ENCODE data around the gene RNF212B.
"Not testable (repeated sequence)": the region's sequence is repeated elsewhere in the genome, so short reads cannot be mapped to it uniquely, and the experiment has no call there.

- TF ChIP-seq, protein P1, sequence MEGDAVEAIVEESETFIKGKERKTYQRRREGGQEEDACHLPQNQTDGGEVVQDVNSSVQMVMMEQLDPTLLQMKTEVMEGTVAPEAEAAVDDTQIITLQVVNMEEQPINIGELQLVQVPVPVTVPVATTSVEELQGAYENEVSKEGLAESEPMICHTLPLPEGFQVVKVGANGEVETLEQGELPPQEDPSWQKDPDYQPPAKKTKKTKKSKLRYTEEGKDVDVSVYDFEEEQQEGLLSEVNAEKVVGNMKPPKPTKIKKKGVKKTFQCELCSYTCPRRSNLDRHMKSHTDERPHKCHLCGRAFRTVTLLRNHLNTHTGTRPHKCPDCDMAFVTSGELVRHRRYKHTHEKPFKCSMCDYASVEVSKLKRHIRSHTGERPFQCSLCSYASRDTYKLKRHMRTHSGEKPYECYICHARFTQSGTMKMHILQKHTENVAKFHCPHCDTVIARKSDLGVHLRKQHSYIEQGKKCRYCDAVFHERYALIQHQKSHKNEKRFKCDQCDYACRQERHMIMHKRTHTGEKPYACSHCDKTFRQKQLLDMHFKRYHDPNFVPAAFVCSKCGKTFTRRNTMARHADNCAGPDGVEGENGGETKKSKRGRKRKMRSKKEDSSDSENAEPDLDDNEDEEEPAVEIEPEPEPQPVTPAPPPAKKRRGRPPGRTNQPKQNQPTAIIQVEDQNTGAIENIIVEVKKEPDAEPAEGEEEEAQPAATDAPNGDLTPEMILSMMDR (IDR thresholded peaks at IDR 0.05), result not testable (repeated sequence)
- TF ChIP-seq EP300 (IDR thresholded peaks at IDR 0.05; ENCODE audit: low read depth); POLR2A (IDR thresholded peaks at IDR 0.05): not testable (repeated sequence)
These were observed 23.1 kb downstream of the RNF212B start for GRCh38 chr14:23260849-23261248.

Data from transverse colon (tissue), 3 donors.